ENCODE data around the gene FADD. TPM values are rescaled to one million over a fixed set of nuclear protein-coding genes. Genes with fewer than 3 reads are reported as not detected.

Gene FADD
- polyA plus RNA-seq, 1 donor (not counting 4 experiments of a cell fraction or from before 2014, with no cell fraction given): 33.7 TPM

DNA sequence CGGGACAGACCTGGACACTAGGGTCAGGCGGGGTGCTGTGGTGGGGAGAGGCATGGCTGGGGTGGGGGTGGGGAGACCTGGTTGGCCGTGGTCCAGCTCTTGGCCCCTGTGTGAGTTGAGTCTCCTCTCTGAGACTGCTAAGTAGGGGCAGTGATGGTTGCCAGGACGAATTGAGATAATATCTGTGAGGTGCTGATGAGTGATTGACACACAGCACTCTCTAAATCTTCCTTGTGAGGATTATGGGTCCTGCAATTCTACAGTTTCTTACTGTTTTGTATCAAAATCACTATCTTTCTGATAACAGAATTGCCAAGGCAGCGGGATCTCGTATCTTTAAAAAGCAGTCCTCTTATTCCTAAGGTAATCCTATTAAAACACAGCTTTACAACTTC, 3.9 kb downstream of the FADD start:
- Histone ChIP-seq H3K9ac (ENCODE audit: control insufficient read depth, extremely low read depth, insufficient read depth, low read length) (no peak overlapping the region), H3K79me2 (ENCODE audit: control insufficient read depth, insufficient read depth, low read length) (peaks cover 40% of the 10 kb centered on the region), H3K4me3 (ENCODE audit: control insufficient read depth in 2 of 3, extremely low read depth in 1 of 3, insufficient read depth in 2 of 3, low read depth in 1 of 3, low read length in 3 of 3) (no peak overlapping the region), H3K27ac (ENCODE audit: control insufficient read depth, insufficient read depth, low read length) (no peak overlapping the region), H3K4me2 (ENCODE audit: control insufficient read depth, extremely low read depth, insufficient read depth, low read depth, low read length) (no peak overlapping the region), H4K20me1 (ENCODE audit: control insufficient read depth, extremely low read depth, insufficient read depth, low read length) (peaks cover 23% of the 10 kb centered on the region), H2AFZ (ENCODE audit: control insufficient read depth, low read length) (no peak overlapping the region), H3K36me3 (ENCODE audit: control insufficient read depth in 2 of 2, extremely low read depth in 1 of 2, insufficient read depth in 2 of 2, low read length in 2 of 2) (peaks cover 12 to 26% of the 10 kb centered on the region in 2 experiments), H3K4me1 (ENCODE audit: control insufficient read depth, extremely low read depth, insufficient read depth, low read length) (peaks cover 17% of the 10 kb centered on the region), H3K27me3 (ENCODE audit: control insufficient read depth, extremely low read depth, insufficient read depth, low read length) (no peaks in the 10 kb centered on the region), H3K9me1 (ENCODE audit: control insufficient read depth, extremely low read depth, insufficient read depth, low read length) (peaks cover 4% of the 10 kb centered on the region), H3K9me3 (ENCODE audit: control insufficient read depth, low read depth, low read length) (no peaks in the 10 kb centered on the region)
- dilution Hi-C loops (cut with MboI; ENCODE audit: extremely low pct_ligation_motif_present, low sequenced_read_pairs): no loop called here
- FAIRE-seq (no peak), DNase-seq (ENCODE audit: low read depth, low spot score) (no peak)
- TF ChIP-seq EZH2 (IDR thresholded peaks at IDR 0.05; ENCODE audit: low read length): no peak
- TF ChIP-seq, protein P1, sequence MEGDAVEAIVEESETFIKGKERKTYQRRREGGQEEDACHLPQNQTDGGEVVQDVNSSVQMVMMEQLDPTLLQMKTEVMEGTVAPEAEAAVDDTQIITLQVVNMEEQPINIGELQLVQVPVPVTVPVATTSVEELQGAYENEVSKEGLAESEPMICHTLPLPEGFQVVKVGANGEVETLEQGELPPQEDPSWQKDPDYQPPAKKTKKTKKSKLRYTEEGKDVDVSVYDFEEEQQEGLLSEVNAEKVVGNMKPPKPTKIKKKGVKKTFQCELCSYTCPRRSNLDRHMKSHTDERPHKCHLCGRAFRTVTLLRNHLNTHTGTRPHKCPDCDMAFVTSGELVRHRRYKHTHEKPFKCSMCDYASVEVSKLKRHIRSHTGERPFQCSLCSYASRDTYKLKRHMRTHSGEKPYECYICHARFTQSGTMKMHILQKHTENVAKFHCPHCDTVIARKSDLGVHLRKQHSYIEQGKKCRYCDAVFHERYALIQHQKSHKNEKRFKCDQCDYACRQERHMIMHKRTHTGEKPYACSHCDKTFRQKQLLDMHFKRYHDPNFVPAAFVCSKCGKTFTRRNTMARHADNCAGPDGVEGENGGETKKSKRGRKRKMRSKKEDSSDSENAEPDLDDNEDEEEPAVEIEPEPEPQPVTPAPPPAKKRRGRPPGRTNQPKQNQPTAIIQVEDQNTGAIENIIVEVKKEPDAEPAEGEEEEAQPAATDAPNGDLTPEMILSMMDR (optimal IDR thresholded peaks at IDR 0.05 in 1 of 3, IDR thresholded peaks at IDR 0.05 in 1 of 3, conservative IDR thresholded peaks at IDR 0.05 in 1 of 3; ENCODE audit: extremely low read depth in 1 of 3, insufficient read depth in 2 of 3, low read length in 3 of 3): no peak

DNA sequence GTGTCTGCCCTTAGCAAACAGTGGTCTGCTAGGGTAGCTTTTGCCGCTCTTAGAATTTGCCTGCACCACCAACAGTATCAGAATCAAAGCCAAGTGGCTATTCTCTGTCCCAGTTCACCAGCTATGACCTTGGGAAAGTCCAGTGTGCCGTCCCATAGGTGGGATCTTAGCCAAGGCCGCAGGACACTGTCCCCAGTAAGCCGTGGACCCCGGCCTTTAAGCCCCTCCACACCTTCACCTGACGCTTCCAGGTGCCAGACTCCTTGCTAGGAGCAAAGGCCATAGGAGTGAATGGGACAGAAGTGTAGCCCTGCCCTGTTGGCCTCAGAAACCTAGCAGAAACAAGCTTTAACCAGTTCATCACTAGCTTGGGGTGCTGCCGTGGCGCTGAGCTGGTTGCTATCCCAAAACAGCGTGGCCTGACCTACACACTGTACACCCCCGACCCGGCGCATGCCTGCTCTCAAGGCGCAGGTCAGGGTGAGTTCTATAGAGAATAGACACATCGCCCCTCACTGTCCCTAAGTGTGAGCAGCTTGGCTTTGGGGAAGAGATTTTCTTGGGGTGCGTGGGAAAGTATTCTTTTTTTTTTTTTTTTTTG, 4.5 kb downstream of the FADD start:
- FAIRE-seq: no peak
- H4K20me1 ChIP-seq (ENCODE audit: control insufficient read depth, extremely low read depth, insufficient read depth, low read length): peaks cover 23% of the 10 kb centered on the region

More for the DNA sequence above, 4.5 kb downstream of the FADD start:
- Histone ChIP-seq H3K27me3 (ENCODE audit: control insufficient read depth, extremely low read depth, insufficient read depth, low read length) (no peaks in the 10 kb centered on the region), H3K36me3 (ENCODE audit: control insufficient read depth in 2 of 2, extremely low read depth in 1 of 2, insufficient read depth in 2 of 2, low read length in 2 of 2) (peaks cover 12 to 26% of the 10 kb centered on the region in 2 experiments), H3K9me1 (ENCODE audit: control insufficient read depth, extremely low read depth, insufficient read depth, low read length) (peaks cover 4% of the 10 kb centered on the region), H3K9ac (ENCODE audit: control insufficient read depth, extremely low read depth, insufficient read depth, low read length) (no peak overlapping the region), H3K4me3 (ENCODE audit: control insufficient read depth in 2 of 3, extremely low read depth in 1 of 3, insufficient read depth in 2 of 3, low read depth in 1 of 3, low read length in 3 of 3) (no peak overlapping the region), H3K9me3 (ENCODE audit: control insufficient read depth, low read depth, low read length) (no peaks in the 10 kb centered on the region), H2AFZ (ENCODE audit: control insufficient read depth, low read length) (no peak overlapping the region), H3K4me1 (ENCODE audit: control insufficient read depth, extremely low read depth, insufficient read depth, low read length) (peaks cover 15% of the 10 kb centered on the region), H3K4me2 (ENCODE audit: control insufficient read depth, extremely low read depth, insufficient read depth, low read depth, low read length) (no peak overlapping the region), H3K27ac (ENCODE audit: control insufficient read depth, insufficient read depth, low read length) (no peak overlapping the region), H3K79me2 (ENCODE audit: control insufficient read depth, insufficient read depth, low read length) (peaks cover 40% of the 10 kb centered on the region)
- DNase-seq (ENCODE audit: low read depth, low spot score): no peak
- TF ChIP-seq, protein P1 (optimal IDR thresholded peaks at IDR 0.05 in 1 of 3, IDR thresholded peaks at IDR 0.05 in 1 of 3, conservative IDR thresholded peaks at IDR 0.05 in 1 of 3; ENCODE audit: extremely low read depth in 1 of 3, insufficient read depth in 2 of 3, low read length in 3 of 3): no peak
- no peak for TF ChIP-seq EZH2 (IDR thresholded peaks at IDR 0.05; ENCODE audit: low read length)
- dilution Hi-C loops (cut with MboI; ENCODE audit: extremely low pct_ligation_motif_present, low sequenced_read_pairs): no loop called here

All from keratinocyte (primary cell).